ENCODE data around the gene LAMC3. TPM values are rescaled to one million over a fixed set of nuclear protein-coding genes. Genes with fewer than 3 reads are reported as not detected.

LAMC3 gene
- total RNA-seq: not detected

DNA sequence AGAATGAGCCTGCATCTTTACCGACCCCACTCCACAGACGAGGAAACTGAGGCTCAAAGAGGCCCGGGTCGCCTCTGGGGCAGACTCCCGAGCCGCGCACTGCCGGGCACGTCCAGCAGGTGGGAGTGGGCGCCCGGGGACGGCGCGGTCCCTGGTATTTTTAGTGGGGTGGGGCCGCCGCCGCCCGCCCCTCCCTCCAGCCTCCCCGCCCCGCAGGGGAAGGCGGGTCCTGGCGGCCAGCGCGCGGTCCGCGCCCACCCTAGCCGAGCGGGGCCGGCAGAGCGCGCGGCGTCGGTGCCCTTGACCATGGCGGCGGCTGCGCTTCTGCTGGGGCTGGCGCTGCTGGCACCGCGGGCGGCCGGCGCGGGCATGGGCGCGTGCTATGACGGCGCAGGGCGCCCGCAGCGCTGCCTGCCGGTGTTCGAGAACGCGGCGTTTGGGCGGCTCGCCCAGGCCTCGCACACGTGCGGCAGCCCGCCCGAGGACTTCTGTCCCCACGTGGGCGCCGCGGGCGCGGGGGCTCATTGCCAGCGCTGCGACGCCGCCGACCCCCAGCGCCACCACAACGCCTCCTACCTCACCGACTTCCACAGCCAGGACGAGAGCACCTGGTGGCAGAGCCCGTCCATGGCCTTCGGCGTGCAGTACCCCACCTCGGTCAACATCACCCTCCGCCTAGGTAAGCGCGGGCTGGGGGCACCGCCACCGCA lies at the start of gene LAMC3:
Gene LAMC3, plus strand, starts transcription at position 266 of the 710 bp plus-strand sequence. Its CDS starts 41 bp downstream, at position 307.
- H3K36me3 Mint-ChIP-seq (ENCODE audit: low read depth): no peaks in the 10 kb centered on the region
- H3K4me1 Mint-ChIP-seq (ENCODE audit: low read depth): peaks cover 5% of the 10 kb centered on the region
- POLR2A ChIA-PET: no interaction called here
- no peak for DNase-seq
- H3K27me3 Mint-ChIP-seq (ENCODE audit: low read depth): peaks cover 13% of the 10 kb centered on the region
- peak; percentile 42 for ATAC-seq
- H3K4me3 Mint-ChIP-seq: no peak within 1 kb of the TSS
- H3K27ac Mint-ChIP-seq: no peak within 1 kb of the TSS
- CTCF ChIA-PET: no interaction called here
- H3K9me3 Mint-ChIP-seq (ENCODE audit: insufficient read depth): no peaks in the 10 kb centered on the region

DNA sequence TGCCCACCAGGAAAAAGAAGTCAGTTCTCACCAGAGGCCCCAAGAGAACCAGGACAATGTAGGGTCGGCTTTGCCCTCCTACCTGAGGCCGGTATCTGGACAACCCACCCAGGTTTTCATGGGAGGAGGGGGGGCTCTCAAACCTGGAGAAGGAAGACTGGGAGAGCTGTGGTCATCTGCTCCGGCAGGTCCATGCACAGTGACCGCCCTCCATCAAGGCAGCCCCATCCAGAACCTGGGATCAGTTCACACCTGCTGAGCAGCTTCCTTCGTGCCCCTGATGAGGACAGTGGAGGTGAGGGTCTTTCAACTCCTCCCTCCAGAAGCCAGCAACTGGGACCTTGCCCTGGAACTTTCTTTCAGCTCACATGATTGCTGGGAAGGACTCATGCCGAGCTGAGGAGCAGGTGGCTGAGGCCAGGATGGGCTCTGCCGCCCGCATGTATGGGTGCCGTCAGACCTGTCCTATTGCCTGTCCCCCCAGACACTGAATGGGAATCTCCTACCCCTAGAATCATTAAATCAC lies 49.1 kb upstream of the LAMC3 start:
- ChIA-PET CTCF (interaction anchor here (0.5 kb wide), 1 partner anchor 99 kb away, joined by 3 read pairs; no protein-coding TSS in a partner anchor), POLR2A (no interaction called here)
- H3K4me1 Mint-ChIP-seq (ENCODE audit: low read depth): no peaks in the 10 kb centered on the region
- H3K27ac Mint-ChIP-seq: no peak overlapping the region
- H3K4me3 Mint-ChIP-seq: no peak overlapping the region
- H3K9me3 Mint-ChIP-seq (ENCODE audit: insufficient read depth): no peaks in the 10 kb centered on the region
- DNase-seq (no peak), ATAC-seq (no peak)
- no peaks in the 10 kb centered on the region for H3K27me3 Mint-ChIP-seq (ENCODE audit: low read depth)
- peaks cover 3% of the 10 kb centered on the region for H3K36me3 Mint-ChIP-seq (ENCODE audit: low read depth)

- no peak for DNase-seq
- H3K27ac Mint-ChIP-seq: no peak overlapping the region
- no peak overlapping the region for H3K4me3 Mint-ChIP-seq
- H3K4me1 Mint-ChIP-seq (ENCODE audit: low read depth): no peaks in the 10 kb centered on the region
- H3K9me3 Mint-ChIP-seq (ENCODE audit: insufficient read depth): no peaks in the 10 kb centered on the region
- ChIA-PET POLR2A (no interaction called here), CTCF (no interaction called here)
- no peak for ATAC-seq
- H3K36me3 Mint-ChIP-seq (ENCODE audit: low read depth): peaks cover 3% of the 10 kb centered on the region
- no peaks in the 10 kb centered on the region for H3K27me3 Mint-ChIP-seq (ENCODE audit: low read depth)
Measured at GRCh38 chr9:130960522-130961378, 48.2 kb upstream of the LAMC3 start.

DNA sequence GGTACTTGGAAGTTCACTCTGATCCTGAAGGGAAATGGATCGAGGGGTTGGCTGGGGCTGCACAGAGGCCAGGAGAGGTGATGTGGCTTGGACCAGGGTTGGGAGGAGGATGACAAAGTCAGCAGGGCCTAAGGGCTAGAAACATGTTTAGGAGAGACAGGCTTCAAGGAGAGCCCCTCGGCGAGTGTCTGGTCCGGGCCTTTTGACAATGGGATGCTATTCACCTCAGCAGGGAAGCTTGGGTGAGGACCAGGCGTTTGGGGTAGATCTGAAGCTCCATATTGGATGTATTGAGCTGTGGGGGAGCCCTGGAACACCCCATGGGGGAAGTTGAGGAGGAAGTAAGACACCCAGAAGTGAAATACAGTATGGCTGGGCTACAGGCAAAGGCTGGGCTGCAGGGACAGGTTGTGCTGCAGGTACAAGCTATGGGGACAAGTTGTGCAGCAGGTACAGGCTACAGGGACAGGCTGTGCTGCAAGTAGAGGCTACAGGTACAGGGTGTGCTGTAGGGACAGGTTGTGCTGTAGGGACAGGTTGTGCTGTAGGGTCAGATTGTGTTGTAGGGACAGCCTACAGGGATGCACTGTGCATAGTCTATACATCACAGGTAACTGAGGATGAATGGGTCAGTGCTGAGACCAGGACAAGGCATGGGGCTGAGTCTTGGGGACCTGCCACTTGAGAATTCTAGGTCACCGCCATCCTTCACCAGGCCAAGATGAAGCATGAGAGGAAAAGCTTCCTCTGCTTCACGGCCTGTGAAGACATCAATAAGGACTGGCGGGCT lies 47.3 kb upstream of the LAMC3 start:
- no peak for DNase-seq
- no peak overlapping the region for H3K4me3 Mint-ChIP-seq
- H3K27ac Mint-ChIP-seq: no peak overlapping the region
- H3K4me1 Mint-ChIP-seq (ENCODE audit: low read depth): no peaks in the 10 kb centered on the region
- H3K27me3 Mint-ChIP-seq (ENCODE audit: low read depth): no peaks in the 10 kb centered on the region
- ATAC-seq: no peak
- no peaks in the 10 kb centered on the region for H3K9me3 Mint-ChIP-seq (ENCODE audit: insufficient read depth)
- ChIA-PET CTCF (no interaction called here), POLR2A (no interaction called here)
- peaks cover 3% of the 10 kb centered on the region for H3K36me3 Mint-ChIP-seq (ENCODE audit: low read depth)

DNA sequence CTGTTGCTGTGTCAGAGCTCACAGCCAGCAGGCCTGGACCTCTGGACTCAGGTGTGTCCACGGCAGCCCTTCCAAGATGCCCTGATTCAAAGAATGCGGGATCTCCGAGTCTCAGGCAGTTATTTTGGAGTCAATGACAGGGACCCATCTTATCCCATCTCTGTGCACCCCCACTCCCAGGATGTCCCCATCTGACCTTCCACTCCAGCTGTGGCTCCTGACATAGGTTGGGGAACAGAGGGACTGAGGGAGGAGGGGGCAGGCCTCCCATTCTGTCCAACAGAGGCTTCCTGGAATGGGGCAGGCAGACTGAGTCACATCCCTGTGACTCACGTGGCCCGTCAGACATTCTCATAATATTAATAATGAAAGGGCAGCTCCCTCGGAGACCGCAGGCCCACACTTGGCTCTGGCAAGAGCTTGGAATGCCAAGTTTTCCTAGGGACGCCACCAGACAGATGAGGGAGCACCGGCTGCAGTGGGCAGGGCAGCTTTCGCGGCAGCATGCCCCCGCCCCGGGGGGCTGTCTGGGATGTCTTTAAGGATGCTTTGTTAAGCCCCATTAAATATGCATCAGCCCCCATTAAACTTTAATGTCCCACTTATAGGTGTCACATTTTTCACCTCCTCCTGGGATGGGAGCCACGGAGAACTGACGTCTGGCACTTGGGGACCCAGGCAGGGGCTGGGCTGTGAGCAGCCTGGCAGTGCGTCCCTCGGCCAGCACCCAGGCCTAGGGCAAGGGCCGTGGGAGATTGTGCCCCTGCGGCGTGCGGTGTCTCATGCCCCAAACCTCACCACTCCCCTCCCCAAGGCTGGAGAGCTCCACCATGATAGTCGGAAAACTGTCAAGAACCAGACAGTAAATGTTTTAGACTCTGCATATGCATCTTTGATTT lies 46.3 kb upstream of the LAMC3 start:
- CTCF ChIA-PET: interaction anchor here (1.2 kb wide), 1 partner anchor 84 kb away, joined by 4 read pairs; no protein-coding TSS in a partner anchor
- H3K36me3 Mint-ChIP-seq (ENCODE audit: low read depth): peaks cover 3% of the 10 kb centered on the region
- H3K27me3 Mint-ChIP-seq (ENCODE audit: low read depth): no peaks in the 10 kb centered on the region
- no peak for DNase-seq
- no peaks in the 10 kb centered on the region for H3K4me1 Mint-ChIP-seq (ENCODE audit: low read depth)
- ATAC-seq: no peak
- no peak overlapping the region for H3K27ac Mint-ChIP-seq
- POLR2A ChIA-PET: no interaction called here
- no peak overlapping the region for H3K4me3 Mint-ChIP-seq
- H3K9me3 Mint-ChIP-seq (ENCODE audit: insufficient read depth): no peaks in the 10 kb centered on the region

- Mint-ChIP-seq H3K4me3 (no peak overlapping the region), H3K9me3 (ENCODE audit: insufficient read depth) (no peaks in the 10 kb centered on the region), H3K4me1 (ENCODE audit: low read depth) (no peaks in the 10 kb centered on the region), H3K36me3 (ENCODE audit: low read depth) (peaks cover 3% of the 10 kb centered on the region), H3K27ac (no peak overlapping the region), H3K27me3 (ENCODE audit: low read depth) (no peaks in the 10 kb centered on the region)
- ChIA-PET CTCF (interaction anchor here (1.2 kb wide), 1 partner anchor 83 kb away, joined by 4 read pairs; no protein-coding TSS in a partner anchor), POLR2A (no interaction called here)
- ATAC-seq: no peak
- no peak for DNase-seq
Measured at GRCh38 chr9:130963337-130963908, 45.6 kb upstream of the LAMC3 start.

DNA sequence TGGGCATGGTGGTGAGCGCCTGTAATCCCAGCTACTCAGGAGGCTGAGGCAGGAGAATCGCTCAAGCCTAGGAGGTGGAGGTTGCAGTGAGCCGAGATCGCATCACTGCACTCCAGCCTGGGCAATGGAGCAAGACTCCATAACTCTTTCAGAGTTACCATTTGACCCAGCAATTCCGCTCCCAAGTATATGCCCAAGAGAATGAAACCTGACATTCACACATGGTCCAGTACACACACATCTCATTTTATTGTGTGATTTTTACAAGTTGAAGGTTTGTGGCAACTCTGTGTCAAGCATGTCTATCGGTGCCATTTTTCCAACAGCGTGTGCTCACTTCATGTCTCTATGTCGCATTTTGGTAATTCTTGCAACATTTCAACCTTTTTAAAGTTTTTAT lies 45.1 kb upstream of the LAMC3 start:
- ATAC-seq: no peak
- Mint-ChIP-seq H3K9me3 (ENCODE audit: insufficient read depth) (no peaks in the 10 kb centered on the region), H3K27ac (no peak overlapping the region), H3K4me3 (no peak overlapping the region), H3K27me3 (ENCODE audit: low read depth) (no peaks in the 10 kb centered on the region), H3K4me1 (ENCODE audit: low read depth) (no peaks in the 10 kb centered on the region), H3K36me3 (ENCODE audit: low read depth) (peaks cover 1% of the 10 kb centered on the region)
- no peak for DNase-seq
- ChIA-PET CTCF (no interaction called here), POLR2A (no interaction called here)

DNA sequence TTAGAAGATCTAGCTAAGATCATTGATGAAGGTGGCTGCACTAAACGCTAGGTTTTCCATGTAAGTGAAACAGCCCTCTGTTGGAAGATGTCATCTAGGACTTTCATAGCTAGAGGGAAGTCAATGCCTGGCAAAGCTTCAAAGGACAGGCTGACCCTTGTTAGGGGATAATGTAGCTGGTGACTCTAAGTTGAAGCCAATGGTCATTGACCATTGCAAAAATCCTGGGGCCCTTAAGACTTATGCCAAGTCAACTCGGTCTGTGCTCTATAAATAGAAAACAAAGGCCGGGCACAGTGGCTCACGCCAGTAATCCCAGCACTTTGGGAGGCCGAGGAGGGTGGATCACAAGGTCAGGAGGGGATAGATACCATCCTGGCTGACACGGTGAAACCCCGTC lies 43.3 kb upstream of the LAMC3 start:
- Mint-ChIP-seq H3K9me3 (ENCODE audit: insufficient read depth) (no peaks in the 10 kb centered on the region), H3K27ac (no peak overlapping the region), H3K36me3 (ENCODE audit: low read depth) (no peaks in the 10 kb centered on the region), H3K27me3 (ENCODE audit: low read depth) (no peaks in the 10 kb centered on the region), H3K4me1 (ENCODE audit: low read depth) (no peaks in the 10 kb centered on the region), H3K4me3 (no peak overlapping the region)
- POLR2A ChIA-PET: no interaction called here
- CTCF ChIA-PET: interaction anchor here (1.1 kb wide), 1 partner anchor 88 kb away, joined by 3 read pairs; no protein-coding TSS in a partner anchor
- DNase-seq (no peak), ATAC-seq (no peak)

DNA sequence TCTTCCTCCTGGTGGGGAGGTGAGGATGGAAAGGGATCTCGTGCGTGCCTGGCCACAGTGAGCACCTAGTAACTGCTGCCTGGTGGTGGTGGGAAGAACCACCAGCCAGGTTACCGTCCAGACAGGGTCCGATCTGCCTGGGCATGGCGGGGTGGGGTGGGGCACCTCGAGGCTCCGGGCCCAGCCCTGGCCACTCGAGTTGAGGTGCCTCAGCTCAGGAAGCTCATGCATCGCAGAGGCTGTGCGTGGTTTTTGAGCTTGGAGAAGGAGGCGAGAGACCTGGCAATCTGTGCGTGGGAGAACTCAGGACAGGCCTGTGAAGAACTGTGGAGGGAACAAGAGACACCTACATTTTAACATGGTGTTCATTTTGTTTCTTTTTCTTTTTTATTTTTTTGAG lies 38.9 kb upstream of the LAMC3 start:
- no peak overlapping the region for H3K4me3 Mint-ChIP-seq
- no peaks in the 10 kb centered on the region for H3K27me3 Mint-ChIP-seq (ENCODE audit: low read depth)
- no peaks in the 10 kb centered on the region for H3K36me3 Mint-ChIP-seq (ENCODE audit: low read depth)
- H3K27ac Mint-ChIP-seq: no peak overlapping the region
- ATAC-seq: no peak
- no peaks in the 10 kb centered on the region for H3K4me1 Mint-ChIP-seq (ENCODE audit: low read depth)
- H3K9me3 Mint-ChIP-seq (ENCODE audit: insufficient read depth): no peaks in the 10 kb centered on the region
- ChIA-PET POLR2A (interaction anchor here (0.7 kb wide), 1 partner anchor 425 kb away, joined by 3 read pairs; no protein-coding TSS in a partner anchor), CTCF (no interaction called here)
- DNase-seq: no peak

GRCh38 chr9:130970855-130971254 lies 38.1 kb upstream of the LAMC3 start:
- no peaks in the 10 kb centered on the region for H3K4me1 Mint-ChIP-seq (ENCODE audit: low read depth)
- H3K36me3 Mint-ChIP-seq (ENCODE audit: low read depth): no peaks in the 10 kb centered on the region
- ChIA-PET POLR2A (interaction anchor here (0.7 kb wide), 1 partner anchor 425 kb away, joined by 3 read pairs; no protein-coding TSS in a partner anchor), CTCF (no interaction called here)
- H3K9me3 Mint-ChIP-seq (ENCODE audit: insufficient read depth): no peaks in the 10 kb centered on the region
- H3K27ac Mint-ChIP-seq: no peak overlapping the region
- DNase-seq (no peak), ATAC-seq (no peak)
- no peak overlapping the region for H3K4me3 Mint-ChIP-seq
- H3K27me3 Mint-ChIP-seq (ENCODE audit: low read depth): no peaks in the 10 kb centered on the region
